ENCODE results near the gene CD300LD.

CD300LD gene

GRCh38 chr17:74599448-74599939, 7.4 kb upstream of the CD300LD start:
- Histone ChIP-seq H3K4me2 (ENCODE audit: low read length) (no peak overlapping the region), H3K23ac (ENCODE audit: low read length) (no peak overlapping the region), H3K4me1 (ENCODE audit: control insufficient read depth in 1 of 2, insufficient read depth in 2 of 2, low read length in 2 of 2) (no peaks in the 10 kb centered on the region), H3K4me3 (ENCODE audit: low read depth, low read length) (no peak overlapping the region), H2BK5ac (ENCODE audit: low read depth, low read length, poor library complexity) (no peak overlapping the region), H2BK120ac (ENCODE audit: insufficient read depth, low read length, poor library complexity) (no peak overlapping the region), H3K79me2 (ENCODE audit: control insufficient read depth, insufficient read depth, low read length, poor library complexity) (no peaks in the 10 kb centered on the region), H3K9ac (ENCODE audit: low read length) (no peak overlapping the region), H2BK12ac (ENCODE audit: low read length) (no peak overlapping the region), H4K12ac (ENCODE audit: low read depth, low read length) (no peak overlapping the region), H3K27me3 (ENCODE audit: insufficient read depth, low read length) (no peaks in the 10 kb centered on the region), H3K18ac (ENCODE audit: low read length) (no peak overlapping the region), H2AK5ac (ENCODE audit: low read length) (no peak overlapping the region), H4K91ac (ENCODE audit: low read depth, low read length) (no peak overlapping the region), H4K8ac (ENCODE audit: low read depth, low read length) (no peak overlapping the region), H3K79me1 (ENCODE audit: low read length) (no peaks in the 10 kb centered on the region), H3K27ac (ENCODE audit: low read depth, low read length) (no peak overlapping the region), H3K36me3 (ENCODE audit: control insufficient read depth in 1 of 2, insufficient read depth in 2 of 2, low read length in 2 of 2) (no peaks in the 10 kb centered on the region), H3K9me3 (ENCODE audit: insufficient read depth, low read depth, low read length) (peaks cover 2% of the 10 kb centered on the region), H3K14ac (ENCODE audit: low read length) (no peak overlapping the region), H2AFZ (ENCODE audit: insufficient read depth, low read length, poor library complexity) (no peak overlapping the region), H3K4ac (ENCODE audit: low read depth, low read length) (no peak overlapping the region)
- DNase-seq = peak in 1 of 2 donors; percentile 21
- no CpG with 5 or more reads among the region's 10 CpGs for WGBS (ENCODE audit: extremely low coverage, insufficient coverage, insufficient read length)

GRCh38 chr17:74599023-74599399, 6.9 kb upstream of the CD300LD start:
- Histone ChIP-seq H3K27me3 (ENCODE audit: insufficient read depth, low read length) (no peaks in the 10 kb centered on the region), H4K91ac (ENCODE audit: low read depth, low read length) (no peak overlapping the region), H3K79me1 (ENCODE audit: low read length) (no peaks in the 10 kb centered on the region), H2BK12ac (ENCODE audit: low read length) (no peak overlapping the region), H2AFZ (ENCODE audit: insufficient read depth, low read length, poor library complexity) (no peak overlapping the region), H3K4me1 (ENCODE audit: control insufficient read depth in 1 of 2, insufficient read depth in 2 of 2, low read length in 2 of 2) (no peaks in the 10 kb centered on the region), H3K27ac (ENCODE audit: low read depth, low read length) (no peak overlapping the region), H2BK5ac (ENCODE audit: low read depth, low read length, poor library complexity) (no peak overlapping the region), H3K4me3 (ENCODE audit: low read depth, low read length) (no peak overlapping the region), H2AK5ac (ENCODE audit: low read length) (no peak overlapping the region), H3K23ac (ENCODE audit: low read length) (no peak overlapping the region), H3K4me2 (ENCODE audit: low read length) (no peak overlapping the region), H3K18ac (ENCODE audit: low read length) (no peak overlapping the region), H3K4ac (ENCODE audit: low read depth, low read length) (no peak overlapping the region), H4K8ac (ENCODE audit: low read depth, low read length) (no peak overlapping the region), H3K9ac (ENCODE audit: low read length) (no peak overlapping the region), H3K9me3 (ENCODE audit: insufficient read depth, low read depth, low read length) (peaks cover 2% of the 10 kb centered on the region), H3K36me3 (ENCODE audit: control insufficient read depth in 1 of 2, insufficient read depth in 2 of 2, low read length in 2 of 2) (no peaks in the 10 kb centered on the region), H4K12ac (ENCODE audit: low read depth, low read length) (no peak overlapping the region), H3K79me2 (ENCODE audit: control insufficient read depth, insufficient read depth, low read length, poor library complexity) (no peaks in the 10 kb centered on the region), H2BK120ac (ENCODE audit: insufficient read depth, low read length, poor library complexity) (no peak overlapping the region), H3K14ac (ENCODE audit: low read length) (no peak overlapping the region)
- no CpG with 5 or more reads among the region's 3 CpGs for WGBS (ENCODE audit: extremely low coverage, insufficient coverage, insufficient read length)
- no peak for DNase-seq

- no CpG with 5 or more reads among the region's 4 CpGs for WGBS (ENCODE audit: extremely low coverage, insufficient coverage, insufficient read length)
- H2BK5ac ChIP-seq (ENCODE audit: low read depth, low read length, poor library complexity) = no peak overlapping the region
- no peaks in the 10 kb centered on the region for H3K4me1 ChIP-seq (ENCODE audit: control insufficient read depth in 1 of 2, insufficient read depth in 2 of 2, low read length in 2 of 2)
- H3K79me1 ChIP-seq (ENCODE audit: low read length) = no peaks in the 10 kb centered on the region
- H2BK120ac ChIP-seq (ENCODE audit: insufficient read depth, low read length, poor library complexity) = no peak overlapping the region
- no peak overlapping the region for H3K23ac ChIP-seq (ENCODE audit: low read length)
- H3K27me3 ChIP-seq (ENCODE audit: insufficient read depth, low read length) = no peaks in the 10 kb centered on the region
- H3K4ac ChIP-seq (ENCODE audit: low read depth, low read length) = no peak overlapping the region
- no peak overlapping the region for H3K4me3 ChIP-seq (ENCODE audit: low read depth, low read length)
- DNase-seq = no peak
- H4K91ac ChIP-seq (ENCODE audit: low read depth, low read length) = no peak overlapping the region
- no peak overlapping the region for H3K14ac ChIP-seq (ENCODE audit: low read length)
- no peak overlapping the region for H2AFZ ChIP-seq (ENCODE audit: insufficient read depth, low read length, poor library complexity)
- H3K4me2 ChIP-seq (ENCODE audit: low read length) = no peak overlapping the region
- no peak overlapping the region for H2BK12ac ChIP-seq (ENCODE audit: low read length)
- no peak overlapping the region for H3K18ac ChIP-seq (ENCODE audit: low read length)
- H3K36me3 ChIP-seq (ENCODE audit: control insufficient read depth in 1 of 2, insufficient read depth in 2 of 2, low read length in 2 of 2) = no peaks in the 10 kb centered on the region
- H3K9ac ChIP-seq (ENCODE audit: low read length) = no peak overlapping the region
- H2AK5ac ChIP-seq (ENCODE audit: low read length) = no peak overlapping the region
- no peak overlapping the region for H4K8ac ChIP-seq (ENCODE audit: low read depth, low read length)
- no peak overlapping the region for H4K12ac ChIP-seq (ENCODE audit: low read depth, low read length)
- no peaks in the 10 kb centered on the region for H3K9me3 ChIP-seq (ENCODE audit: insufficient read depth, low read depth, low read length)
- no peaks in the 10 kb centered on the region for H3K79me2 ChIP-seq (ENCODE audit: control insufficient read depth, insufficient read depth, low read length, poor library complexity)
- H3K27ac ChIP-seq (ENCODE audit: low read depth, low read length) = no peak overlapping the region
Observed at GRCh38 chr17:74598346-74599022, 6.4 kb upstream of the CD300LD start.

- no peaks in the 10 kb centered on the region for H3K79me1 ChIP-seq (ENCODE audit: low read length)
- H3K9me3 ChIP-seq (ENCODE audit: insufficient read depth, low read depth, low read length) = no peaks in the 10 kb centered on the region
- H2BK5ac ChIP-seq (ENCODE audit: low read depth, low read length, poor library complexity) = no peak overlapping the region
- no peak overlapping the region for H4K91ac ChIP-seq (ENCODE audit: low read depth, low read length)
- H3K27me3 ChIP-seq (ENCODE audit: insufficient read depth, low read length) = no peaks in the 10 kb centered on the region
- no peak overlapping the region for H3K4me2 ChIP-seq (ENCODE audit: low read length)
- H3K14ac ChIP-seq (ENCODE audit: low read length) = no peak overlapping the region
- H2AK5ac ChIP-seq (ENCODE audit: low read length) = no peak overlapping the region
- no peak overlapping the region for H2BK120ac ChIP-seq (ENCODE audit: insufficient read depth, low read length, poor library complexity)
- H2BK12ac ChIP-seq (ENCODE audit: low read length) = no peak overlapping the region
- no peak overlapping the region for H3K9ac ChIP-seq (ENCODE audit: low read length)
- H3K4ac ChIP-seq (ENCODE audit: low read depth, low read length) = no peak overlapping the region
- no peak overlapping the region for H3K27ac ChIP-seq (ENCODE audit: low read depth, low read length)
- H3K18ac ChIP-seq (ENCODE audit: low read length) = no peak overlapping the region
- H2AFZ ChIP-seq (ENCODE audit: insufficient read depth, low read length, poor library complexity) = no peak overlapping the region
- peaks cover 0 to 2% of the 10 kb centered on the region in 2 experiments for H3K4me1 ChIP-seq (ENCODE audit: control insufficient read depth in 1 of 2, insufficient read depth in 2 of 2, low read length in 2 of 2)
- H3K36me3 ChIP-seq (ENCODE audit: control insufficient read depth in 1 of 2, insufficient read depth in 2 of 2, low read length in 2 of 2) = no peaks in the 10 kb centered on the region
- no peaks in the 10 kb centered on the region for H3K79me2 ChIP-seq (ENCODE audit: control insufficient read depth, insufficient read depth, low read length, poor library complexity)
- no peak overlapping the region for H3K4me3 ChIP-seq (ENCODE audit: low read depth, low read length)
- H3K23ac ChIP-seq (ENCODE audit: low read length) = no peak overlapping the region
- no peak overlapping the region for H4K8ac ChIP-seq (ENCODE audit: low read depth, low read length)
- no peak for DNase-seq
- H4K12ac ChIP-seq (ENCODE audit: low read depth, low read length) = no peak overlapping the region
- WGBS (ENCODE audit: extremely low coverage, insufficient coverage, insufficient read length) = no CpG with 5 or more reads among the region's 8 CpGs
Observed at GRCh38 chr17:74597069-74597790, 5.1 kb upstream of the CD300LD start.

Measured in trophoblast cell (in vitro differentiated cells and primary cell).